ENCODE data around the gene NAPA. TPM values are rescaled to one million over a fixed set of nuclear protein-coding genes. Genes with fewer than 3 reads are reported as not detected.

The NAPA gene
- total RNA-seq, 1 donor from 2014 or later: 132 TPM

GRCh38 chr19:47542030-47542475 is 27.2 kb upstream of the NAPA start:
- FAIRE-seq: no peak
- no peaks in the 10 kb centered on the region for H3K79me2 ChIP-seq (ENCODE audit: insufficient read depth, low read length)
- no peak for DNase-seq (ENCODE audit: low read depth)
- TF ChIP-seq EZH2 (IDR thresholded peaks at IDR 0.05; ENCODE audit: insufficient read depth, low read length): no peak
- no peak for TF ChIP-seq CTCF (IDR thresholded peaks at IDR 0.05; ENCODE audit: insufficient read depth, low read depth, low read length)
- no peak overlapping the region for H3K4me3 ChIP-seq (ENCODE audit: insufficient read depth, low read depth, low read length)
- H4K20me1 ChIP-seq (ENCODE audit: insufficient read depth, low read length): no peaks in the 10 kb centered on the region
- no peaks in the 10 kb centered on the region for H3K9me3 ChIP-seq (ENCODE audit: insufficient read depth, low read depth, low read length)
- Mint-ChIP-seq H3K4me1 (ENCODE audit: low read depth, unreplicated experiment) (peaks cover 6% of the 10 kb centered on the region), H3K27ac (ENCODE audit: unreplicated experiment) (peak overlapping the region; percentile 47), H3K27me3 (ENCODE audit: low read depth, unreplicated experiment) (peaks cover 22% of the 10 kb centered on the region), H3K9me3 (ENCODE audit: unreplicated experiment) (no peaks in the 10 kb centered on the region), H3K4me3 (ENCODE audit: unreplicated experiment) (peak overlapping the region; percentile 68), H3K36me3 (ENCODE audit: low read depth, unreplicated experiment) (peaks cover 2% of the 10 kb centered on the region)
- H3K4me2 ChIP-seq (ENCODE audit: low read length): no peak overlapping the region
- no peak overlapping the region for H2AFZ ChIP-seq (ENCODE audit: low read depth, low read length)
- H3K9ac ChIP-seq (ENCODE audit: low read length): no peak overlapping the region
- H3K27me3 ChIP-seq (ENCODE audit: insufficient read depth, low read length): peaks cover 12% of the 10 kb centered on the region
- no peak overlapping the region for H3K27ac ChIP-seq (ENCODE audit: low read depth, low read length)
- no peaks in the 10 kb centered on the region for H3K4me1 ChIP-seq (ENCODE audit: insufficient read depth, low read length)
- H3K36me3 ChIP-seq (ENCODE audit: insufficient read depth, low read length): no peaks in the 10 kb centered on the region

GRCh38 chr19:47541518-47541917 is 26.7 kb upstream of the NAPA start:
- TF ChIP-seq EZH2 (IDR thresholded peaks at IDR 0.05; ENCODE audit: insufficient read depth, low read length): no peak
- no peak for TF ChIP-seq CTCF (IDR thresholded peaks at IDR 0.05; ENCODE audit: insufficient read depth, low read depth, low read length)
- H3K9ac ChIP-seq (ENCODE audit: low read length): no peak overlapping the region

GRCh38 chr19:47540748-47541147 is 25.9 kb upstream of the NAPA start:
- no peak overlapping the region for H3K4me2 ChIP-seq (ENCODE audit: low read length)
- no peak overlapping the region for H3K9ac ChIP-seq (ENCODE audit: low read length)

More at GRCh38 chr19:47541518-47541917, 26.7 kb upstream of the NAPA start:
- Histone ChIP-seq H3K79me2 (ENCODE audit: insufficient read depth, low read length) (no peaks in the 10 kb centered on the region), H3K9me3 (ENCODE audit: insufficient read depth, low read depth, low read length) (no peaks in the 10 kb centered on the region), H3K27me3 (ENCODE audit: insufficient read depth, low read length) (peaks cover 12% of the 10 kb centered on the region), H3K4me1 (ENCODE audit: insufficient read depth, low read length) (no peaks in the 10 kb centered on the region), H4K20me1 (ENCODE audit: insufficient read depth, low read length) (no peaks in the 10 kb centered on the region), H3K4me3 (ENCODE audit: insufficient read depth, low read depth, low read length) (no peak overlapping the region), H3K4me2 (ENCODE audit: low read length) (no peak overlapping the region), H3K36me3 (ENCODE audit: insufficient read depth, low read length) (no peaks in the 10 kb centered on the region), H2AFZ (ENCODE audit: low read depth, low read length) (no peak overlapping the region), H3K27ac (ENCODE audit: low read depth, low read length) (no peak overlapping the region)
- Mint-ChIP-seq H3K27me3 (ENCODE audit: low read depth, unreplicated experiment) (peaks cover 19% of the 10 kb centered on the region), H3K4me3 (ENCODE audit: unreplicated experiment) (no peak overlapping the region), H3K4me1 (ENCODE audit: low read depth, unreplicated experiment) (peaks cover 6% of the 10 kb centered on the region), H3K36me3 (ENCODE audit: low read depth, unreplicated experiment) (peaks cover 2% of the 10 kb centered on the region), H3K27ac (ENCODE audit: unreplicated experiment) (peak overlapping the region; percentile 47), H3K9me3 (ENCODE audit: unreplicated experiment) (no peaks in the 10 kb centered on the region)
- FAIRE-seq: no peak
- DNase-seq (ENCODE audit: low read depth): no peak

More at GRCh38 chr19:47540748-47541147, 25.9 kb upstream of the NAPA start:
- no peak overlapping the region for H2AFZ ChIP-seq (ENCODE audit: low read depth, low read length)
- Mint-ChIP-seq H3K36me3 (ENCODE audit: low read depth, unreplicated experiment) (peaks cover 2% of the 10 kb centered on the region), H3K4me3 (ENCODE audit: unreplicated experiment) (no peak overlapping the region), H3K9me3 (ENCODE audit: unreplicated experiment) (no peaks in the 10 kb centered on the region), H3K27ac (ENCODE audit: unreplicated experiment) (no peak overlapping the region), H3K27me3 (ENCODE audit: low read depth, unreplicated experiment) (peaks cover 19% of the 10 kb centered on the region), H3K4me1 (ENCODE audit: low read depth, unreplicated experiment) (peaks cover 6% of the 10 kb centered on the region)
- FAIRE-seq (no peak), DNase-seq (ENCODE audit: low read depth) (peak; percentile 12)
- no peak overlapping the region for H3K27ac ChIP-seq (ENCODE audit: low read depth, low read length)
- TF ChIP-seq CTCF (IDR thresholded peaks at IDR 0.05; ENCODE audit: insufficient read depth, low read depth, low read length) (peak; percentile 21), EZH2 (IDR thresholded peaks at IDR 0.05; ENCODE audit: insufficient read depth, low read length) (no peak)
- H3K4me1 ChIP-seq (ENCODE audit: insufficient read depth, low read length): no peaks in the 10 kb centered on the region
- no peaks in the 10 kb centered on the region for H4K20me1 ChIP-seq (ENCODE audit: insufficient read depth, low read length)
- H3K79me2 ChIP-seq (ENCODE audit: insufficient read depth, low read length): no peaks in the 10 kb centered on the region
- no peaks in the 10 kb centered on the region for H3K9me3 ChIP-seq (ENCODE audit: insufficient read depth, low read depth, low read length)
- H3K27me3 ChIP-seq (ENCODE audit: insufficient read depth, low read length): peaks cover 9% of the 10 kb centered on the region
- no peaks in the 10 kb centered on the region for H3K36me3 ChIP-seq (ENCODE audit: insufficient read depth, low read length)
- H3K4me3 ChIP-seq (ENCODE audit: insufficient read depth, low read depth, low read length): no peak overlapping the region
